HG03039 (cell line): Measurements from ENCODE around the gene U2AF1L4.
"Not testable (repeated sequence)": the region's sequence is repeated elsewhere in the genome, so short reads cannot be mapped to it uniquely, and the experiment has no call there.

Source experiments
- ATAC-seq: cut with Tn5 transposase; IDR thresholded peaks from one replicate; pipeline ENCODE4 v1.9.1; 2021; ENCODE audit warnings: mild to moderate bottlenecking, moderate library complexity; ENCODE audit not compliant: unreplicated experiment

U2AF1L4 gene

GRCh38 chr19:35727956-35728706 is 17.1 kb downstream of the U2AF1L4 start:
- ATAC-seq, result no peak

- no peak for ATAC-seq
Measured at GRCh38 chr19:35727053-35727955, 17.9 kb downstream of the U2AF1L4 start.

- no peak for ATAC-seq
Measured at GRCh38 chr19:35725216-35725861, 19.9 kb downstream of the U2AF1L4 start.

GRCh38 chr19:35724560-35724959 is 20.7 kb downstream of the U2AF1L4 start:
- no peak for ATAC-seq

- not testable (repeated sequence) for ATAC-seq
Measured at GRCh38 chr19:35724132-35724531, 21.1 kb downstream of the U2AF1L4 start.

- no peak for ATAC-seq
Measured at GRCh38 chr19:35723671-35724070, 21.5 kb downstream of the U2AF1L4 start.

GRCh38 chr19:35722897-35723296 is 22.3 kb downstream of the U2AF1L4 start:
- no peak for ATAC-seq

- no peak for ATAC-seq
Measured at GRCh38 chr19:35722461-35722860, 22.8 kb downstream of the U2AF1L4 start.

- no peak for ATAC-seq
Measured at GRCh38 chr19:35721374-35721773, 23.8 kb downstream of the U2AF1L4 start.

- ATAC-seq, result no peak
Measured at GRCh38 chr19:35720648-35721047, 24.6 kb downstream of the U2AF1L4 start.

GRCh38 chr19:35720163-35720524 is 25.1 kb downstream of the U2AF1L4 start:
- ATAC-seq, result no peak

GRCh38 chr19:35719402-35720162 is 25.6 kb downstream of the U2AF1L4 start:
- no peak for ATAC-seq

- no peak for ATAC-seq
Measured at GRCh38 chr19:35718345-35719041, 26.7 kb downstream of the U2AF1L4 start.

- peak; percentile 42 for ATAC-seq
Measured at GRCh38 chr19:35717665-35718344, 27.4 kb downstream of the U2AF1L4 start, which contains the start of gene KMT2B. KMT2B (plus strand) TSS chr19:35718003; CDS start chr19:35718019, 16 bp downstream.

GRCh38 chr19:35716801-35717664 is 28.2 kb downstream of the U2AF1L4 start:
- peak; percentile 45 for ATAC-seq

GRCh38 chr19:35715981-35716800 is 29.0 kb downstream of the U2AF1L4 start:
- peak; percentile 2 for ATAC-seq

- ATAC-seq, result no peak
Measured at GRCh38 chr19:35715355-35715809, 29.8 kb downstream of the U2AF1L4 start.
